Pericardium fibroblast (primary cell): ENCODE measurements around the gene UNC13B. TPM values are rescaled to one million over a fixed set of nuclear protein-coding genes. Genes with fewer than 3 reads are reported as not detected.

Source experiments
- total RNA-seq: library from RNA; depleted of rRNA; stranded (reverse); fragments of >200 nt; gene quantifications from 2 replicates; pipeline ENCODE4 v1.2.3, GENCODE V29; 2015

UNC13B gene
- 10.3 and 12.5 TPM in 2 replicates for total RNA-seq

GRCh38 chr9:35161713-35162604 lies at the start of gene UNC13B:
UNC13B (plus strand) TSS chr9:35162009; CDS start chr9:35162284, 275 bp downstream.

GRCh38 chr9:35115680-35116538 lies 45.9 kb upstream of the UNC13B start, which contains the start of gene ATOSB:
ATOSB (minus strand) TSS chr9:35115862; CDS start chr9:35108274, 7,588 bp downstream.

Other genes with a start within 250 kb of the UNC13B start
- 0.12 and 1.0 TPM in 2 replicates for gene PHF24, start 203.7 kb upstream of the UNC13B start, total RNA-seq
- 8.2 and 13.4 TPM in 2 replicates for gene DNAJB5, start 172.3 kb upstream of the UNC13B start, total RNA-seq
- gene VCP, start 89.4 kb upstream of the UNC13B start, total RNA-seq, result 178 and 219 TPM in 2 replicates
- gene FANCG, start 82.1 kb upstream of the UNC13B start, total RNA-seq, result 11.2 and 17.9 TPM in 2 replicates
- 8.6 and 13.3 TPM in 2 replicates for gene PIGO, start 65.4 kb upstream of the UNC13B start, total RNA-seq
- 118 and 125 TPM in 2 replicates for gene STOML2, start 58.9 kb upstream of the UNC13B start, total RNA-seq
- gene ATOSB, start 46.1 kb upstream of the UNC13B start, total RNA-seq, result 10.8 and 22.4 TPM in 2 replicates